ENCODE measurements around the gene PLEKHG7. TPM values are rescaled to one million over a fixed set of nuclear protein-coding genes. Genes with fewer than 3 reads are reported as not detected.

The PLEKHG7 gene
- total RNA-seq, 4 donors from 2014 or later, result 2.5 to 8.6 (median 4.3) TPM

DNA sequence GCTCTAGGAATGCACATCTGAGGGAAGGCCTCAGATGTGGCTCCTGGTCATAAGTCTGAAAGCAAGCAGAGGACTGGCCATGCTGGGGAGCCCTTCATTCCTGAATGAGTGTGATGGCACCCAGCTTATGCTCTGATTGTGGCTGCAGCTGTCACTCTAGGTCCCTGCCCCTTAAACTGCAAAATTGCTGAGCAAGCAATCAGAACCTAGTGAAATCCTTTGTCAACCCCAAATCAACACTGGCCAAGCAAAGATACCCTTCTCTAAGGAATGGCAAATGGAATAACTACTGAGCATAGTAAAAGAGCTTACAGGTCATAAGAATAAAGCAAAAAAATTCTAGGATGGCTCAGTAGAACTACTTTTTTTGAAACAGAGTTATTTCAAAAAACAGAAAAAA lies 4.3 kb upstream of the PLEKHG7 start:
- H3K9me3 ChIP-seq, result no peaks in the 10 kb centered on the region
- H3K27me3 ChIP-seq, result no peaks in the 10 kb centered on the region
- TF ChIP-seq POLR2AphosphoS5 (IDR thresholded peaks at IDR 0.05) (no peak), CTCF (IDR thresholded peaks at IDR 0.05) (no peak), POLR2A (IDR thresholded peaks at IDR 0.05) (no peak), EP300 (IDR thresholded peaks at IDR 0.05; ENCODE audit: low read depth) (no peak)
- intact Hi-C loops (cut with DNase I; ENCODE audit: low total_unique reads) (no loop called here), in situ Hi-C loops (cut with MboI; ENCODE audit: low pct_ligation_motif_present in 1 of 4, low pct_unique_long_range_greater_than_20kb in 1 of 4, low sequenced_read_pairs in 3 of 4) (no loop called here)
- no peak for DNase-seq
- peaks cover 0 to 7% (median 0%) of the 10 kb centered on the region in 4 donors for H3K4me1 ChIP-seq
- no peak overlapping the region for H3K27ac ChIP-seq
- H3K36me3 ChIP-seq, result no peaks in the 10 kb centered on the region
- no peak overlapping the region for H3K4me3 ChIP-seq

DNA sequence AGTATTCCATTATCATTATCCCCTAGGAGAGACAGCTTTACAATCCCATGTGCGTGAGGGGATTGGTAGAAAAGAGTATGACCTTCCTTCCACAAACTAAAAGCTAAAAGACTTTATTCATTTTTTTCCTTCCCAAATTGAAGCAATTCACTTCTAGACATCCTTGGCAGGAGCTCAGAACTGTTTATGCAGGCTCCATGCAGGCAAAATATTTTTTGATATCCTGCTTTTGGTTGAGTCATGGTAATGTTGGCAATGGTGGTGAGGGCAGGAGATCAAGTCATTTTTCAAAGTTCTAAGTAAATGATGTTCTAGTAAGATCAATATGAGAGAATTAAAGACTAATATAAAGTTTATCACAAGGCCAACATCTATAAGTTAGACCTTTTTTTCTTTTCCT lies 1.3 kb upstream of the PLEKHG7 start:
- Histone ChIP-seq H3K4me3 (no peak overlapping the region), H3K9me3 (no peaks in the 10 kb centered on the region), H3K4me1 (peaks cover 0 to 10% (median 0%) of the 10 kb centered on the region in 4 donors), H3K36me3 (no peaks in the 10 kb centered on the region), H3K27ac (no peak overlapping the region), H3K27me3 (no peaks in the 10 kb centered on the region)
- 82 to 95% methylated on average over 1 of the region's 1 CpG for WGBS, 2 donors (ENCODE audit: low coverage in 1 of 2)
- in situ Hi-C loops (cut with MboI; ENCODE audit: low pct_ligation_motif_present in 1 of 4, low pct_unique_long_range_greater_than_20kb in 1 of 4, low sequenced_read_pairs in 3 of 4), result no loop called here
- no peak for TF ChIP-seq POLR2AphosphoS5 (IDR thresholded peaks at IDR 0.05)
- TF ChIP-seq POLR2A (IDR thresholded peaks at IDR 0.05), result no peak
- no peak for TF ChIP-seq CTCF (IDR thresholded peaks at IDR 0.05)
- TF ChIP-seq EP300 (IDR thresholded peaks at IDR 0.05; ENCODE audit: low read depth), result no peak
- DNase-seq, result no peak
- intact Hi-C loops (cut with DNase I; ENCODE audit: low total_unique reads), result no loop called here

- in situ Hi-C loops (cut with MboI; ENCODE audit: low pct_ligation_motif_present in 1 of 4, low pct_unique_long_range_greater_than_20kb in 1 of 4, low sequenced_read_pairs in 3 of 4) (no loop called here), intact Hi-C loops (cut with DNase I; ENCODE audit: low total_unique reads) (no loop called here)
- Histone ChIP-seq H3K27me3 (no peaks in the 10 kb centered on the region), H3K9me3 (no peaks in the 10 kb centered on the region), H3K27ac (peak overlapping the region in 1 of 4 donors; percentile 87), H3K4me3 (no peak overlapping the region), H3K4me1 (peaks cover 0 to 10% (median 0%) of the 10 kb centered on the region in 4 donors), H3K36me3 (no peaks in the 10 kb centered on the region)
- 77 to 100% methylated on average over 3 to 4 of the region's 4 CpGs for WGBS, 2 donors (ENCODE audit: low coverage in 1 of 2)
- no peak for DNase-seq
- TF ChIP-seq CTCF (IDR thresholded peaks at IDR 0.05), result no peak
Observed at GRCh38 chr12:92703786-92704185, 997 bp downstream of the PLEKHG7 start.

DNA sequence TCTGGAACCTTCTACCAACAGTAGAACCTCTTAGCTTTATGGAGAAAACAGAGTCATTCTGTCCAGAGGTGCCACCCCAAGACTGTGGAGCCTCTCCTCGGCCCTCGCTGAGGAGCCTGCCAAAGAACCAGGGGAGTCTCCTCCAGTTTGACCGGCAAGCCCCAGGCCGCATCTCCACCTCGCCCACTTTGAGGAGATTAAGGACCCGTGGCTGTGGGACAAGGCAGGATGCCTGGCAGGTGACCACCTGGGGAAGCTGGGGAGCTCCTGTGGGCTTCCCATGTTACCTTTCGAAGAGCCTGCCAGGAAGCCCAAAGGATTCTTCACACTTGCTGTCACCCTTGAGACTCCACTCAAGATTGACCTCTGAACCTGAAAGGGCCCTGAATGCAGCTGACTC lies 3.8 kb downstream of the PLEKHG7 start:
- no peak overlapping the region for H3K4me3 ChIP-seq
- peaks cover 0 to 10% (median 0%) of the 10 kb centered on the region in 4 donors for H3K4me1 ChIP-seq
- H3K36me3 ChIP-seq, result no peaks in the 10 kb centered on the region
- H3K27me3 ChIP-seq, result no peaks in the 10 kb centered on the region
- H3K9me3 ChIP-seq, result no peaks in the 10 kb centered on the region
- 97% methylated on average over 7 of the region's 7 CpGs; no CpG with 5 or more reads in 1 of the 2 donors for WGBS, 2 donors (ENCODE audit: low coverage in 1 of 2)
- TF ChIP-seq CTCF (IDR thresholded peaks at IDR 0.05) (no peak), POLR2AphosphoS5 (IDR thresholded peaks at IDR 0.05) (no peak), EP300 (IDR thresholded peaks at IDR 0.05; ENCODE audit: low read depth) (no peak), POLR2A (IDR thresholded peaks at IDR 0.05) (no peak)
- no peak overlapping the region for H3K27ac ChIP-seq
- intact Hi-C loops (cut with DNase I; ENCODE audit: low total_unique reads) (no loop called here), in situ Hi-C loops (cut with MboI; ENCODE audit: low pct_ligation_motif_present in 1 of 4, low pct_unique_long_range_greater_than_20kb in 1 of 4, low sequenced_read_pairs in 3 of 4) (no loop called here)
- no peak for DNase-seq

Data from transverse colon (tissue), 4 donors.